Measurements from ENCODE around the gene RYR3.

GRCh38 chr15:33766389-33766788, 455.6 kb downstream of the RYR3 start:
- TF ChIP-seq CTCF (IDR thresholded peaks at IDR 0.05; ENCODE audit: low read depth, low read length, poor library complexity, severe bottlenecking) (no peak), EZH2phosphoT487 (IDR thresholded peaks at IDR 0.05; ENCODE audit: borderline replicate concordance, low read length) (no peak)

Data from DOHH2 (cell line).